Measurements from ENCODE around the gene NCBP3.

DNA sequence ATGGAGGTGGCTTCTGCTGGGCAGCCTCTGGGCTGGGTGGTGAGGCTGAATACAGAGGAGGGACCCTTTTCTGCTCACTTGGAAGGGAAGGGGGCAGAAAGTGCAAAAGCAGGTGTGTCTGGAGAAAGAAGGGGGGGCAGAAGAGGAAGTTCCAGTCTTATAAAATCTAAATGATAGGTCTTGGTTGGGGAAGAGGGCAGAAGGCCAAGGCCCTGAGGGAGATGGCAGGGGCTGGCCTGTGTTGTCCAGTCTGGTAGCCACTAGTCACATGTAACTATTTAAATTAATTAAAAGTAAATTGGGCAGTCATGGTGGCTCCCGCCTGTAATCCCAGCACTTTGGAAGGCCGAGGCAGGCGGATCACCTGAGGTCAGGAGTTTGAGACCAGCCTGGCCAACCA, 49.3 kb upstream of the NCBP3 start:
- TF ChIP-seq EZH2 (optimal IDR thresholded peaks at IDR 0.05; ENCODE audit: low read depth, low read length): no peak
- TF ChIP-seq, protein P1, sequence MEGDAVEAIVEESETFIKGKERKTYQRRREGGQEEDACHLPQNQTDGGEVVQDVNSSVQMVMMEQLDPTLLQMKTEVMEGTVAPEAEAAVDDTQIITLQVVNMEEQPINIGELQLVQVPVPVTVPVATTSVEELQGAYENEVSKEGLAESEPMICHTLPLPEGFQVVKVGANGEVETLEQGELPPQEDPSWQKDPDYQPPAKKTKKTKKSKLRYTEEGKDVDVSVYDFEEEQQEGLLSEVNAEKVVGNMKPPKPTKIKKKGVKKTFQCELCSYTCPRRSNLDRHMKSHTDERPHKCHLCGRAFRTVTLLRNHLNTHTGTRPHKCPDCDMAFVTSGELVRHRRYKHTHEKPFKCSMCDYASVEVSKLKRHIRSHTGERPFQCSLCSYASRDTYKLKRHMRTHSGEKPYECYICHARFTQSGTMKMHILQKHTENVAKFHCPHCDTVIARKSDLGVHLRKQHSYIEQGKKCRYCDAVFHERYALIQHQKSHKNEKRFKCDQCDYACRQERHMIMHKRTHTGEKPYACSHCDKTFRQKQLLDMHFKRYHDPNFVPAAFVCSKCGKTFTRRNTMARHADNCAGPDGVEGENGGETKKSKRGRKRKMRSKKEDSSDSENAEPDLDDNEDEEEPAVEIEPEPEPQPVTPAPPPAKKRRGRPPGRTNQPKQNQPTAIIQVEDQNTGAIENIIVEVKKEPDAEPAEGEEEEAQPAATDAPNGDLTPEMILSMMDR (IDR thresholded peaks at IDR 0.05; ENCODE audit: low read length): no peak

Data from MM.1S (cell line).